ENCODE measurements around the gene MYO5B.

Gene MYO5B

DNA sequence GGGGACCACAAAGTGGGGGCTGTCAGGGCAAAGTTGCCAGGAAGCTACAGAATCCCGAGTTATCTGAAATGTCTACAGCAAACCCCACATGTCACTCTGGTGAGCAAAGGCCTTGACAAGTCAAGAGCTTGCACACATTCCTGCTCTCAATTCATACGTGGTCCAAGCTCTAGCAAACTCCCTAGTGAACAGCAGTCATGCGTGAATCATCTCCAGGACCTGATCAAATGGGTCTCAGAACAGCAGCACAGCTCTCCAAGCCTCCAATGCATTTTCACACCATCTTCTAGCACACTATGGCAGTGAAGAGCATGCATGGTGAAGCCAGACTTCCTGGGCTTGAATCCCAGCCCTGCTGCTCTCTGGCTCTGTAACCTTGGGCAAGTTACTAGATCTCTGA, 68.5 kb downstream of the MYO5B start:
- H3K27ac ChIP-seq (ENCODE audit: low read depth, low read length), result no peak overlapping the region
- no peak overlapping the region for H3K4me3 ChIP-seq (ENCODE audit: low read depth, low read length)
- peaks cover 10% of the 10 kb centered on the region for H3K4me1 ChIP-seq (ENCODE audit: control insufficient read depth, insufficient read depth, low read length)
- no peak overlapping the region for H3K9ac ChIP-seq (ENCODE audit: low read length)
- H3K27me3 ChIP-seq (ENCODE audit: control insufficient read depth, insufficient read depth, low read length), result no peaks in the 10 kb centered on the region
- no peaks in the 10 kb centered on the region for H3K9me3 ChIP-seq (ENCODE audit: control insufficient read depth, insufficient read depth, low read depth, low read length)
- no peaks in the 10 kb centered on the region for H3K36me3 ChIP-seq (ENCODE audit: control insufficient read depth, insufficient read depth, low read length)

DNA sequence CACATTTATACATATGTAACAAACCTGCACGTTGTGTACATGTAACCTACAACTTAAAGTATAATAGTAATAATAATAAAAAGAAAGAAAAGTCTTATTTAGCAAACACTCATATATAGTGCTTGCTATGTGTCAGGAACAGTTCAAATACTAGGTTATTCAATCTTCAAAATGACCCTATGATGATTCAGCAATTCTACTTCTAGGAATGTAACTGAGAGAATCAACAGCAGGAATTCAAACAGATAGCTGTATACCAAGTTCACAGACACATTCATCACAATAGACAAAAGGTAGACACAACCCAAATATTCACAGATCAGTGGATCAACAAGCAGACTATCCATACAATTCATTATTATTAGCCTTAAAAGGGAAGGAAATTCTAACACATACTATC, 69.5 kb downstream of the MYO5B start:
- Histone ChIP-seq H3K4me1 (ENCODE audit: control insufficient read depth, insufficient read depth, low read length) (peaks cover 10% of the 10 kb centered on the region), H3K4me3 (ENCODE audit: low read depth, low read length) (no peak overlapping the region), H3K27me3 (ENCODE audit: control insufficient read depth, insufficient read depth, low read length) (no peaks in the 10 kb centered on the region), H3K27ac (ENCODE audit: low read depth, low read length) (no peak overlapping the region), H3K9me3 (ENCODE audit: control insufficient read depth, insufficient read depth, low read depth, low read length) (no peaks in the 10 kb centered on the region), H3K36me3 (ENCODE audit: control insufficient read depth, insufficient read depth, low read length) (no peaks in the 10 kb centered on the region), H3K9ac (ENCODE audit: low read length) (no peak overlapping the region)

DNA sequence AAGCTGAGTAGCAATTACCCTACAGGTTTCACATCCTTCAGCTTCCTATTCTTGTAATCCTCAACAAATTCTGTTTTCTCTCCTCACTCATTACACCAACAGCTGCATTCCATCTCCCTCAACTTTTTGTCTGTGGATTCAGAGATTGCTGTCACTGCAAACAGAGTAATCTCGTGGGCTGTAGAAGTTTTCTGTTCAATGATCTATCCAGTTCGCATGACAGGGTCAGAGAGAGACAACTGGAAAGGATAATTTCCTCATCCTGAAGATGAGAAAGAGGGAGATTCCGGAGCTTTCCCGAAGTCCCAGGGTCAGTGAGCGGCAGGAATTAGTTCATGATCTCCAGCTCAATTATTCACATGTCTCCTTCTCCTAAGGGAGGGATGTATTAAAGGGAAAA, 75.7 kb downstream of the MYO5B start:
- peaks cover 7% of the 10 kb centered on the region; the same call in 1 of the 2 replicates for H3K4me1 ChIP-seq (ENCODE audit: control insufficient read depth, insufficient read depth, low read length)
- no peak overlapping the region for H3K9ac ChIP-seq (ENCODE audit: low read length)
- H3K27ac ChIP-seq (ENCODE audit: low read depth, low read length), result no peak overlapping the region
- H3K27me3 ChIP-seq (ENCODE audit: control insufficient read depth, insufficient read depth, low read length), result no peaks in the 10 kb centered on the region; the same call in 1 of the 2 replicates
- H3K36me3 ChIP-seq (ENCODE audit: control insufficient read depth, insufficient read depth, low read length), result no peaks in the 10 kb centered on the region
- H3K9me3 ChIP-seq (ENCODE audit: control insufficient read depth, insufficient read depth, low read depth, low read length), result no peaks in the 10 kb centered on the region
- H3K4me3 ChIP-seq (ENCODE audit: low read depth, low read length), result no peak overlapping the region

DNA sequence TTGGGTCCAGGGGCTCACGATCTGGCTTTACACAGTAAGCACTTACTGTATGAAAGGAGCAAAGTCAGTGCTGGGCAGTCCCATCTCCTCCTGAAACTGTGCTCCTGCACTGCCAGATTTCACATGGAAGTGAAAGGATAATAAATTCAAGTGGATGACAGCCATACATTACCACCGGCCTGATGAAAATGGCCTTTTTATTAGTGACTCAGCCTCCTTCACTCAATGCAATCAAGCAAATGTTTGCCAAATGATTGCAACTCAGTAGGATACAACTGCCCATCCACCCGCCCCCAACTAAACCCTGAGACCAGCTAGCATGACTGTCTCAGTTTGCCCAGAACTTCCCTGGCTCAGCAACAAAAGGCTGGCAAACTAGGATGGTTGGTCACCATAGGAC, 77.1 kb downstream of the MYO5B start:
- H3K27ac ChIP-seq (ENCODE audit: low read depth, low read length), result no peak overlapping the region
- H3K9me3 ChIP-seq (ENCODE audit: control insufficient read depth, insufficient read depth, low read depth, low read length), result no peaks in the 10 kb centered on the region
- H3K4me1 ChIP-seq (ENCODE audit: control insufficient read depth, insufficient read depth, low read length), result peaks cover 14% of the 10 kb centered on the region
- H3K4me3 ChIP-seq (ENCODE audit: low read depth, low read length), result no peak overlapping the region
- H3K9ac ChIP-seq (ENCODE audit: low read length), result no peak overlapping the region
- H3K27me3 ChIP-seq (ENCODE audit: control insufficient read depth, insufficient read depth, low read length), result no peaks in the 10 kb centered on the region; the same call in 1 of the 2 replicates
- no peaks in the 10 kb centered on the region for H3K36me3 ChIP-seq (ENCODE audit: control insufficient read depth, insufficient read depth, low read length)

DNA sequence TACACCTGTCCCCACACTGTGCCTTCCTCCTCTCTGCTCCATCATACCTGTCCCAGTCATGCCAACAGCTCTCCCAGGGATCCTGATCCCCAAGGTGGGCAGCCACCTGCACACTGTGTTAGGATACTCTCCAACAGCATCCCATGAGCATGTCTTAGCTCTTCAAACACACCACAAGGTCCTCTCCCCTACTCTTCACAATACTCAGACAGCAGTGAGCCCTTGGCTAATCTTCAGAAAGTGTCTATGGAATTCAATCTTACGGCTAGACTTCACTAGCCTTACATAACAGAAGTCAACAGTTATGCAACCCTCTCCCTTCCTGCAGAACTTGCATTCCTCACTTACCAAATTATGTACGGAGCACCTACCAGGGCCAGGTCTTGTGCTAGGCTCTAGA, 79.9 kb downstream of the MYO5B start:
- Histone ChIP-seq H3K27ac (ENCODE audit: low read depth, low read length) (no peak overlapping the region), H3K4me3 (ENCODE audit: low read depth, low read length) (no peak overlapping the region), H3K36me3 (ENCODE audit: control insufficient read depth, insufficient read depth, low read length) (no peaks in the 10 kb centered on the region), H3K9me3 (ENCODE audit: control insufficient read depth, insufficient read depth, low read depth, low read length) (no peaks in the 10 kb centered on the region), H3K9ac (ENCODE audit: low read length) (no peak overlapping the region), H3K27me3 (ENCODE audit: control insufficient read depth, insufficient read depth, low read length) (no peaks in the 10 kb centered on the region), H3K4me1 (ENCODE audit: control insufficient read depth, insufficient read depth, low read length) (peaks cover 14% of the 10 kb centered on the region)

DNA sequence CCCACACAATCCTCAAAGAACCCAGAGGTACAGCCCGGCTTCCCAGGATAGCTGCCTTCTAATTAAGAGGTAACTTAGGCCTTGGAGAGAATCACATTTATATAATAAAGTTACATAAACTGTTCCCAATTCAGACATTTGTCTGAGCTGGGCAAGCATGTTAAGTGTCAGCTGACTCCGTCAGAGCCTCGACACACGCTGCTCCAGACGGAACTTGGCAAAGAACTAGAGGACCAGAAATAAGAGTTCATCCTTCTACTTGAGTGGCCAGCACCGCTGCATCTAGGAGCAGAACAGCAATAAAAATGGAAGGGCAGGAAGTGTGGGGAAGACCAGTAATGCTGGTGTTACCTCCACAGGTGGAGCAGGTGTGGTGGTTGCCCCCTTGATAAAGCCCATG, 80.5 kb downstream of the MYO5B start:
- H3K4me3 ChIP-seq (ENCODE audit: low read depth, low read length), result no peak overlapping the region
- no peaks in the 10 kb centered on the region for H3K36me3 ChIP-seq (ENCODE audit: control insufficient read depth, insufficient read depth, low read length)
- no peaks in the 10 kb centered on the region for H3K27me3 ChIP-seq (ENCODE audit: control insufficient read depth, insufficient read depth, low read length)
- H3K4me1 ChIP-seq (ENCODE audit: control insufficient read depth, insufficient read depth, low read length), result peaks cover 14% of the 10 kb centered on the region
- no peaks in the 10 kb centered on the region for H3K9me3 ChIP-seq (ENCODE audit: control insufficient read depth, insufficient read depth, low read depth, low read length)
- H3K9ac ChIP-seq (ENCODE audit: low read length), result no peak overlapping the region
- H3K27ac ChIP-seq (ENCODE audit: low read depth, low read length), result no peak overlapping the region

DNA sequence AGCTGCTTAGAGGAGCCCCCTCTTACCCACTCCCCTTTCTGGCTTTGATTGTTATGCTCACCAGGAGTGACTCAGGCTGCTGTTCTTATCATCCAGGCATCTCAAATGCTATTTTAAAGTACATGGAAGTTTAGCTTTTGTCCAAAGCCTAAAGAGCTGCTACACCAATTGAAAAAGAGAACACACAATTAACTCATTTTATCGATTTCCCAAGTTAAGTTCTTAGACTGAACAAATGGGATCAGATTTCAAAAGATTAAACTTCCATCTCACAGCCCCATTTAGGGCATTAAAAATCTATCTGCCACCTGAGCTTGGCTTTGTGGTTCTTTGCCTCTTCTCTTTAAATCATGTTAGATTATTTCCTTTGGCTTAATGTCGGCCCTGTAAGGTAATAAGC, 81.2 kb downstream of the MYO5B start:
- Histone ChIP-seq H3K9me3 (ENCODE audit: control insufficient read depth, insufficient read depth, low read depth, low read length) (no peaks in the 10 kb centered on the region), H3K27me3 (ENCODE audit: control insufficient read depth, insufficient read depth, low read length) (no peaks in the 10 kb centered on the region), H3K36me3 (ENCODE audit: control insufficient read depth, insufficient read depth, low read length) (no peaks in the 10 kb centered on the region), H3K9ac (ENCODE audit: low read length) (no peak overlapping the region), H3K4me1 (ENCODE audit: control insufficient read depth, insufficient read depth, low read length) (peaks cover 14% of the 10 kb centered on the region), H3K4me3 (ENCODE audit: low read depth, low read length) (no peak overlapping the region), H3K27ac (ENCODE audit: low read depth, low read length) (no peak overlapping the region)

DNA sequence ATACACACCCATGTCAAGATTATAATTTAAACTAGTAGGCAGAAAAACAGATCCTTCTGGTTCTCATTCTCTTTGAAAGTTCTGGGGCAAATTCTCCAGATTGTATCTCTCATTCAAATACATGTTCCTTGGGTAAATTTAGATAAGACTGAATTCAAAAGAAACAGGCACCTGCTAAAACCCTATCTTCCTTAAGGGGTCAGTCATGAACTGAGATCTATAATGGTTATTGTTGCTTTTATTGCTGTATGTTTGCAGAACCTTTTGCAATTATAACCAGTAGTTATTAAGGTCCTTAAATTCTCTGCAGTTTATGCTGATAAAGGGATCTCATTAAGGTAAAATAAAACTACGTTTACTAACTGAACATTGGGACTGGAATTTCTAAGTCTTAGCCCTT, 83.5 kb downstream of the MYO5B start:
- H3K36me3 ChIP-seq (ENCODE audit: control insufficient read depth, insufficient read depth, low read length), result no peaks in the 10 kb centered on the region
- H3K9ac ChIP-seq (ENCODE audit: low read length), result no peak overlapping the region
- no peak overlapping the region for H3K27ac ChIP-seq (ENCODE audit: low read depth, low read length)
- H3K4me1 ChIP-seq (ENCODE audit: control insufficient read depth, insufficient read depth, low read length), result peaks cover 10% of the 10 kb centered on the region
- H3K27me3 ChIP-seq (ENCODE audit: control insufficient read depth, insufficient read depth, low read length), result no peaks in the 10 kb centered on the region
- no peaks in the 10 kb centered on the region for H3K9me3 ChIP-seq (ENCODE audit: control insufficient read depth, insufficient read depth, low read depth, low read length)
- no peak overlapping the region for H3K4me3 ChIP-seq (ENCODE audit: low read depth, low read length)

DNA sequence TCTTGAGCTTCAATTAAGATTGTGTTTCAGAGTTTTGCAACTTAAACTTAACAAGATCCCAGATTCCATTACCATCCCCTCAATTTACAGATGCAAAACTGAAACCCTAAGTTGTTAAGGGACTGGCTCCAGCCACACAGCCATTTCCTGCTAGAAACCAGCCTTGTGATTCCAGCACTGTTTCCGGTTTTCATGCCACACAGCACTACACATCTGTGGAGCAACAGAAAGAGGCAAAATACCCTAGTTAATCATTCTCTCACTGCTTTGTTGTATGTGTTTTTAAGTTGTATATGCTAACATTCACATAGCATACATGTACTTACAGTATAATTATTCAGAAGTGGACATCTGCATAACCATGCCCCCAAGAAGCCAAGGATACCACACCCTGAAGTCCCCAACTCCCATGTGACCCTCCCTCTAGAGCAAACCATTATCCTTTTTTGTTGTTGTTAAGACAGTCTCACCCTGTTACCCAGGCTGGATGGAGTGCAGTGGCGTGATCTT, 87.4 kb downstream of the MYO5B start:
- no peaks in the 10 kb centered on the region for H3K27me3 ChIP-seq (ENCODE audit: control insufficient read depth, insufficient read depth, low read length)
- H3K36me3 ChIP-seq (ENCODE audit: control insufficient read depth, insufficient read depth, low read length), result no peaks in the 10 kb centered on the region
- no peak overlapping the region for H3K9ac ChIP-seq (ENCODE audit: low read length)
- H3K4me3 ChIP-seq (ENCODE audit: low read depth, low read length), result no peak overlapping the region
- no peak overlapping the region for H3K27ac ChIP-seq (ENCODE audit: low read depth, low read length)
- no peaks in the 10 kb centered on the region for H3K9me3 ChIP-seq (ENCODE audit: control insufficient read depth, insufficient read depth, low read depth, low read length)
- H3K4me1 ChIP-seq (ENCODE audit: control insufficient read depth, insufficient read depth, low read length), result 0 out of 2 replicates have a peak, but pooled peaks cover 3% of the 10 kb centered on the region

DNA sequence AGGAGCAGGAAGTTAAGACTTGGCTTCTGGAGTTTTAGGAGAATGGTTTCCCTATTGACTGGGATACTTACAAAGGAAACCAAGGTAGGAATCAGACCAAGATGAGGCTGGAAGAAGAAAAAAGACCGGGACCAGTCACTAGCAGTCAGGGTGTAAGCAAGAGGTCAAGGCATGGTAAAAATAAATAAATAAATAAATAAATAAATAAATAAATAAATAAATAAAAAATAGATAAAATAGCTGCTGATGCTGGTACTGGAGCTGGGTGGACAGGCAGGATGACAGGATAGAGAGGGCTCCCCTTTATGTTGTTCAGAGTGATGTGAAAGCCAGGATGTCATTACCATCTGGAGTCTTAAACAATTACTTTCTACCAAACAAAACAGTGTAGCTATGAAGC, 89.9 kb downstream of the MYO5B start:
- H3K4me1 ChIP-seq (ENCODE audit: control insufficient read depth, insufficient read depth, low read length), result 0 out of 2 replicates have a peak, but pooled peaks cover 3% of the 10 kb centered on the region
- H3K27ac ChIP-seq (ENCODE audit: low read depth, low read length), result no peak overlapping the region
- H3K9me3 ChIP-seq (ENCODE audit: control insufficient read depth, insufficient read depth, low read depth, low read length), result no peaks in the 10 kb centered on the region
- H3K27me3 ChIP-seq (ENCODE audit: control insufficient read depth, insufficient read depth, low read length), result no peaks in the 10 kb centered on the region
- no peak overlapping the region for H3K4me3 ChIP-seq (ENCODE audit: low read depth, low read length)
- no peak overlapping the region for H3K9ac ChIP-seq (ENCODE audit: low read length)
- H3K36me3 ChIP-seq (ENCODE audit: control insufficient read depth, insufficient read depth, low read length), result no peaks in the 10 kb centered on the region

DNA sequence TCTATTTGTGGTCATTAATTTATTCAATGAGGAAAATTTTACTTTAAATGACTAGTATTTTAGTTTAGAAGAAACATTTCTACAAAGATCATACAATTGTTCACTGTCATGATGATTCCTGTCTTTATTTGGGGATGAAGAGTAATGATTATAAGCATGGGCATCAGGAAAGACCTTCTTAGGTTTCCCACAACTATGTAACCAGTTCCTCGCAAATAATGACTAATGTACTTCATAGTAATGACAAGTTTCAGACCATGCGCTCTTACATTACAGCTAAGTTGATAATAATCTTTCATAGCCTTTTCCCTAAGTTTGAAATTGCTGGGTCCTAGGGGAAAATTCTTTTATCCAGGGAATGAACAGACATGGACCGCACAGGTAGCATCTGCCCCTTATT, 90.5 kb downstream of the MYO5B start:
- H3K4me1 ChIP-seq (ENCODE audit: control insufficient read depth, insufficient read depth, low read length), result 0 out of 2 replicates have a peak, but pooled peaks cover 3% of the 10 kb centered on the region
- H3K36me3 ChIP-seq (ENCODE audit: control insufficient read depth, insufficient read depth, low read length), result no peaks in the 10 kb centered on the region
- H3K27ac ChIP-seq (ENCODE audit: low read depth, low read length), result no peak overlapping the region
- no peak overlapping the region for H3K4me3 ChIP-seq (ENCODE audit: low read depth, low read length)
- no peaks in the 10 kb centered on the region for H3K27me3 ChIP-seq (ENCODE audit: control insufficient read depth, insufficient read depth, low read length)
- H3K9ac ChIP-seq (ENCODE audit: low read length), result no peak overlapping the region
- no peaks in the 10 kb centered on the region for H3K9me3 ChIP-seq (ENCODE audit: control insufficient read depth, insufficient read depth, low read depth, low read length)

All from HUES6 (cell line).